Sigmoid colon (tissue), 4 donors: ENCODE measurements around the gene MUC5AC.

Experiments used
- EP300 ChIP-seq, 4 donors: sonication (generic); formaldehyde crosslinking; IDR thresholded peaks; one replicate each; pipeline ENCODE4 v1.6.1; 2017; ENCODE audit warnings: antibody characterized with exemption in 4 of 4
- POLR2A ChIP-seq, 2 donors: fragments of 450-650 bp; IDR thresholded peaks; one replicate each; pipeline ENCODE4 v1.6.1; 2016; ENCODE audit warnings: antibody characterized with exemption in 2 of 2, mild to moderate bottlenecking in 2 of 2, moderate library complexity in 2 of 2
- POLR2AphosphoS5 ChIP-seq, 4 donors: sonication (generic); formaldehyde crosslinking; IDR thresholded peaks; one replicate each; pipeline ENCODE4 v1.6.1; 2017; ENCODE audit warnings: antibody characterized with exemption in 4 of 4
- TF ChIP-seq, protein P1 (sequence below), 4 experiments: fragments of 450-650 bp in 3 of 4; fragments of 200-600 bp in 1 of 4; IDR thresholded peaks; one replicate each; pipeline ENCODE4 v1.5.1; 2016 to 2019; ENCODE audit warnings: antibody characterized with exemption in 4 of 4, mild to moderate bottlenecking in 3 of 4, moderate library complexity in 2 of 4

DNA sequence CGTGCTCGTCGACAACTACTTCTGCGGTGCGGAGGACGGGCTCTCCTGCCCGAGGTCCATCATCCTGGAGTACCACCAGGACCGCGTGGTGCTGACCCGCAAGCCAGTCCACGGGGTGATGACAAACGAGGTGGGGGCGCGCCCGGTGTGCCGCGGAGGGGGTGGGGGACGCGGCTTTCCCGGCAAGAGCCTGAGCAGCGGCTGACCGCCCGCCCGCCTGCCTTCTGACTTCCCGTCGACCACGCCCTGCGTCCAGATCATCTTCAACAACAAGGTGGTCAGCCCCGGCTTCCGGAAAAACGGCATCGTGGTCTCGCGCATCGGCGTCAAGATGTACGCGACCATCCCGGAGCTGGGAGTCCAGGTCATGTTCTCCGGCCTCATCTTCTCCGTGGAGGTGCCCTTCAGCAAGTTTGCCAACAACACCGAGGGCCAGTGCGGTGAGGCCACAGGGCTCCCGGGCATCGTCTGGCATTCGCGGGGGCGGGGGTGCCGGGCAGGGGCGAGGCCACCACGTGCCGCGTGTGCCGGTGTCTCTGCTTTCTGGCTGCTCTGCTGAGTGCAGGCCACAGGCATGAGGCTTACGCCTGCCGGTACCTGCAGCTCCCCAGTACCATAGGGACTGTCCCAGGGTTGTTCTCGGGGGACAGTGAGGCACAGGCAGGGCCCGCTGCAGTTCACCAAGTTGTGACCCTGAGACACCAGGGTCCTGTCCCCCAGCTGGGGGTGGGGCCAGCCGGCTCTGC lies 36.7 kb downstream of the MUC5AC start:
- TF ChIP-seq, protein P1, sequence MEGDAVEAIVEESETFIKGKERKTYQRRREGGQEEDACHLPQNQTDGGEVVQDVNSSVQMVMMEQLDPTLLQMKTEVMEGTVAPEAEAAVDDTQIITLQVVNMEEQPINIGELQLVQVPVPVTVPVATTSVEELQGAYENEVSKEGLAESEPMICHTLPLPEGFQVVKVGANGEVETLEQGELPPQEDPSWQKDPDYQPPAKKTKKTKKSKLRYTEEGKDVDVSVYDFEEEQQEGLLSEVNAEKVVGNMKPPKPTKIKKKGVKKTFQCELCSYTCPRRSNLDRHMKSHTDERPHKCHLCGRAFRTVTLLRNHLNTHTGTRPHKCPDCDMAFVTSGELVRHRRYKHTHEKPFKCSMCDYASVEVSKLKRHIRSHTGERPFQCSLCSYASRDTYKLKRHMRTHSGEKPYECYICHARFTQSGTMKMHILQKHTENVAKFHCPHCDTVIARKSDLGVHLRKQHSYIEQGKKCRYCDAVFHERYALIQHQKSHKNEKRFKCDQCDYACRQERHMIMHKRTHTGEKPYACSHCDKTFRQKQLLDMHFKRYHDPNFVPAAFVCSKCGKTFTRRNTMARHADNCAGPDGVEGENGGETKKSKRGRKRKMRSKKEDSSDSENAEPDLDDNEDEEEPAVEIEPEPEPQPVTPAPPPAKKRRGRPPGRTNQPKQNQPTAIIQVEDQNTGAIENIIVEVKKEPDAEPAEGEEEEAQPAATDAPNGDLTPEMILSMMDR (IDR thresholded peaks at IDR 0.05) = no peak
- TF ChIP-seq POLR2A (IDR thresholded peaks at IDR 0.05) (no peak), POLR2AphosphoS5 (IDR thresholded peaks at IDR 0.05) (no peak), EP300 (IDR thresholded peaks at IDR 0.05) (no peak)
